ENCODE data around the gene DYNLT4. TPM values are rescaled to one million over a fixed set of nuclear protein-coding genes. Genes with fewer than 3 reads are reported as not detected.
"Not testable (repeated sequence)": the region's sequence is repeated elsewhere in the genome, so short reads cannot be mapped to it uniquely, and the experiment has no call there.

The DYNLT4 gene, protein sequence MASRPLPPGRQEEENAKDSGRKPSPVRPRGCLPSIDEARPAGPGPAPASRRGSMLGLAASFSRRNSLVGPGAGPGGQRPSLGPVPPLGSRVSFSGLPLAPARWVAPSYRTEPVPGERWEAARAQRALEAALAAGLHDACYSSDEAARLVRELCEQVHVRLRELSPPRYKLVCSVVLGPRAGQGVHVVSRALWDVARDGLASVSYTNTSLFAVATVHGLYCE
- 0.35 TPM for total RNA-seq
- long read RNA-seq: 0 reads

- intact Hi-C loops (cut with micrococcal nuclease): no loop called here
- ATAC-seq: no peak
- peak; percentile 28 for DNase-seq
Measured at GRCh38 chr1:44806704-44807363, at the start of gene DYNLT4. DYNLT4 (minus strand) TSS chr1:44807351; CDS start chr1:44806668, 683 bp downstream.

DNA sequence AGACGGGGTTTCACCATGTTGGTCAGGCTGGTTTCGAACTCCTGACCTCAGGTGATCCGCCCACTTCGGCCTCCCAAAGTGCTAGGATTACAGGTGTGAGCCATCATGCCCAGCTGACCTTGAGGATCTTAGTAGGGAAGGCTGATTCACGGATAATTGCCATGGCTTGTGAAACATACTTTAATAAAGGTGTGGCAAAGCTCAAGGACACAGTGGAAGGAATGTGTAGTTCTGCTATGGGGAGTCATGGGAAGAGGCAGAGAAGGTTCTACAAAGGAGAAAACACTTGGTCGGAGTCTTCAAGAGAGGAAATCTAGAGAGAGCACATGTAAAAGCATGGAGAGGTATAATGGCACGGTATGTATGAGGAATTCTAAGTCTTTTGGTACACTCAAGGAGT, 48.6 kb upstream of the DYNLT4 start:
- intact Hi-C loops (cut with micrococcal nuclease): no loop called here
- DNase-seq (no peak), ATAC-seq (no peak)

DNA sequence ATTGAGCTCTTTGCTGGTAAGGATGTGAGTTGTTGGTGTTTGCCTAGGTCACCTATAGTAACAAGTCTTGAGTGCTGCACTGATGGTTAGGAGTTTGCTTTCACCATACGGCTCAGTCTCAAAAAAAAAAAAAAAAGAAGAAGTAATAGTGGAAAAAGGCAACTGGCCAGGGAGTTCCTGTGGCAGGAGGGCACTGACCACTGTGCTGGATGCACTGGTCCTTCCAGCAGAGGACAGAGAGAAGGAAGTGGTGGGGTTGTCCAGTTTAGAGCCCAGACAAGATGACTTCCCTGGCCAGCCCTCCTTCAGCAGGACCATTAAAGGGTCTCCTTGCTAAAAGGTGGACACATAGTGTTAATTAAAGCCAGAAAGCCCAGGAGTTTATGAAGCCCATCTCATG, 47.8 kb upstream of the DYNLT4 start:
- no peak for ATAC-seq
- DNase-seq: no peak
- intact Hi-C loops (cut with micrococcal nuclease): no loop called here

GRCh38 chr1:44853201-44853600, 46.0 kb upstream of the DYNLT4 start:
- intact Hi-C loops (cut with micrococcal nuclease): no loop called here
- DNase-seq (no peak), ATAC-seq (no peak)

GRCh38 chr1:44851308-44851707, 44.2 kb upstream of the DYNLT4 start:
- intact Hi-C loops (cut with micrococcal nuclease): no loop called here
- ATAC-seq (no peak), DNase-seq (no peak)

GRCh38 chr1:44849575-44850132, 42.5 kb upstream of the DYNLT4 start:
- ATAC-seq: no peak
- intact Hi-C loops (cut with micrococcal nuclease): no loop called here
- DNase-seq: no peak

- ATAC-seq: peak; percentile 21
- intact Hi-C loops (cut with micrococcal nuclease): no loop called here
- DNase-seq: no peak
Measured at GRCh38 chr1:44848456-44849181, 41.5 kb upstream of the DYNLT4 start.

GRCh38 chr1:44847845-44848244, 40.7 kb upstream of the DYNLT4 start:
- intact Hi-C loops (cut with micrococcal nuclease): no loop called here
- ATAC-seq: no peak
- DNase-seq: no peak

- intact Hi-C loops (cut with micrococcal nuclease): no loop called here
- no peak for ATAC-seq
Measured at GRCh38 chr1:44846985-44847384, 39.8 kb upstream of the DYNLT4 start.

DNA sequence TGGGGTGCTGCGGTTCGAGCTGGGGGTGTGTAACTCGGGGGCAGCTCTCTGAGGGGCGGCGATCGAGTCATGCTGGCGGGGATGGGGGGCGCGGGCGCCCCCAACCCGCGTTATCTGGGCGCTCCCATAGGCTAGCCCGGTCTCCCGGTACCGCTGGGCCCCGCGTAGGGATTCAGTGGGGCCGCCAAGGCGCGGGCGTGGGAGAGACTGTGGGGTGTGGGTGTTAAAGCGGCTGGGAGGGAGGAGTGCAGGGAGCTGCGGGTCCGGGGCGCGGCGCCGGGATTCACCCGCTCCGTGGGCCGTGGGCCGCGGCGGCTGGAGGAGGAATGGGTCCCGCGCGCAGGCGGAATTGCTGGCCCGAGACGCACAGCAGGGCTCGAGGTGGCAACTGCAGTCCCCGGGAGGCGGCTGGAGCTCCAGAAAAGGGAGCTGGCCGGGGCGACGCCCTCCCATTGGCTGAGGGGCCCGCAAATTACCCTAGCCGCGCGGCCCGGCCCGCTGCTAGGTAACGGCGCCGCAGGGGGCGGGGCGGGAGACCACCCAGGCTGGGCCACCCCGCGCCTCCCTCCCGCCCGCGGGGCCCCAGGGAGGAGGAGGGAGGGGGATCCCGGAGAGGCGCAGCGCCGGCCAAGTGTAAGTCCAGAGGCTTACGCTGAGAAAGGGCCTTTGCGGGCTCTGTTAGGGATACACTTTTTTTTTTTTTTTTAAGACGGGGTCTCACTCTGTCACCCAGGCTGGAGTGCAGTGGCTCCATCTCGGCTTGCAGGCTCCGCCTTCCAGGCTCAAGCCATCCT, 35.9 kb upstream of the DYNLT4 start, which contains the start of gene PTCH2:
Gene PTCH2, minus strand, starts transcription at position 392 of the 794 bp plus-strand sequence. Its CDS starts 321 bp downstream, at position 71.
- ATAC-seq (peak; percentile 96), DNase-seq (peak; percentile 85)
- intact Hi-C loops (cut with micrococcal nuclease): no loop called here

More at GRCh38 chr1:44846985-44847384, 39.8 kb upstream of the DYNLT4 start:
- no peak for DNase-seq

DNA sequence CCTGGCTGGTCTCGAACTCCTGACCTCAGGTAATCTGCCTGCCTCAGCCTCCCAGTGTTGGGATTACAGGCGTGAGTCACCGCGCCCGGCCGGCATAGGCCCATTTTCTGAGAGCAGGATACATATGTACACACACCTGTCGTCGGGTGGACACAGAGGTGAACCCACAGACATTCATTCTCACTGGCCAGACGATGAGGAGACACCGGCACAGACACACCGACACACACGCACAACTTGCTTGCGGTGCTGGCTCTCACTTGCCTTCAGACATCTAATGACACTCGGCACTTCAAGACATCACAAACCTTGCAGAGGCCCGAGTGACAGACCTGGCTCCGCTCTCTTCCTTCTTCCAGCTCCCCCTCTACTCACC, 35.3 kb upstream of the DYNLT4 start:
- intact Hi-C loops (cut with micrococcal nuclease): no loop called here
- ATAC-seq: peak; percentile 7
- no peak for DNase-seq

DNA sequence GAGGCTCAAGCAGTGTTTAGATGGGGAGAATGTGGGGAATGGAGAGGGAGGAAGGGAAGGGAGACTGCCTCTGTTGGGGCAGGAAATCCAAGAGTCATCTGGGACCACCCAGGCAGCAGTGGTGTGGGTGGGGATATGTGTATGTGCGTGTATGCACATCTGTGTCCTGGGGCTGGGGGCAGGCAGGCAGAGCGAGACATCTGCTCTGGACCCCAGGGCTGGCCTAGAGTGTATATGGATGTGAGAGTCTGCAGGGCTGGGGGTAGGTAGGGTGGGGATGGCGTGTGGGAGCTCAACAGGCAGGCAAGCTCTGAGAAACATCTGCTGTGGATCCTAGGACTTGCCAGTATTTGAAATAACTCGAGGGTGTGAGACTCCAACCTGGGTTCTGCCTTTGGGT, 32.4 kb upstream of the DYNLT4 start:
- intact Hi-C loops (cut with micrococcal nuclease): no loop called here
- DNase-seq (no peak), ATAC-seq (no peak)

GRCh38 chr1:44838294-44838693, 31.1 kb upstream of the DYNLT4 start:
- intact Hi-C loops (cut with micrococcal nuclease); ATAC-seq; DNase-seq: not testable (repeated sequence)

DNA sequence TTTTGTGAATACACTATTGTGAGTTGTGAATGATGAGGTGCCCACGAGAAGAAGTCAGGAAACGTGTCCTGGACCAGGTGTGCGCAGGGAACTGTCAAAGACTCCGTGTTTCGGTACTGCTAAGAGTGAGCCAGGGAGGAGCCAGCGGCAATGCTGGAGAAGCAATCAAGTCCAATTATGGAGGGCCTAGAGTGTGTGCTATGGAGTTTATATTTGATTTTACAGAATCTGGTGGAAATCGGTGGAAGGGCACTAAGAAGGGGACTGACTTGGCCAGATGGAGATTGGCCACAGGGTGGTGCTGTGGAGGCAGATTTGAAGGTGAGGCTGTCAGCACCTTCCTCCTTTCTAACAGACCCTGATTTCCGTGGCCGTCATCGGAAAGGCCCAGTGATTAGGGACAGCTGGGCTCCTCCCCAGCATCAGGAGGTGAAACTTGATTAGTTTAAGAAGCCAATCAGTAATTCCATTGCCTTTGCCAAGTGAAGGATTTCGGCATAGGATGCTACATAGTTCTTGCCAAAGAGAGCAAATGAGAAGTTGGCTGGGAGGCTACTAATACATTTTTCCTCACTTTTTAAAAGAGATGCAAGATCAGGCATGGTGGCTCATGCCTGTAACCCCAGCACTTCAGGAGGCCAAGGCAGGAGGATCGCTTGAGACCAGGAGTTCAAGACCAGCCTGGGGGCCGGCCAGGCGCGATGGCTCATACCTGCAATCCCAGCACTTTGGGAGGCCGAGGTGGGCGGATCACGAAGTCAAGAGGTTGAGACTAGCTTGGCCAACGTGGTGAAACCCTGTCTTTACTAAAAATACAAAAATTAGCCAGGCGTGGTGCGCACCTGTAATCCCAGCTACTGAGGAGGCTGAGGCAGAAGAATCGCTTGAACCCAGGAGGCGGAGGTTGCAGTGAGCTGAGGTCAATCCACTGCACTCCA, 28.9 kb upstream of the DYNLT4 start:
- ATAC-seq: peak; percentile 87
- intact Hi-C loops (cut with micrococcal nuclease): no loop called here

GRCh38 chr1:44834328-44834727, 27.2 kb upstream of the DYNLT4 start:
- intact Hi-C loops (cut with micrococcal nuclease): no loop called here
- no peak for DNase-seq
- no peak for ATAC-seq

More for the DNA sequence above, 28.9 kb upstream of the DYNLT4 start:
- DNase-seq: peak; percentile 90

GRCh38 chr1:44832056-44832705, 25.0 kb upstream of the DYNLT4 start:
- intact Hi-C loops (cut with micrococcal nuclease): no loop called here
- DNase-seq (no peak), ATAC-seq (no peak)

DNA sequence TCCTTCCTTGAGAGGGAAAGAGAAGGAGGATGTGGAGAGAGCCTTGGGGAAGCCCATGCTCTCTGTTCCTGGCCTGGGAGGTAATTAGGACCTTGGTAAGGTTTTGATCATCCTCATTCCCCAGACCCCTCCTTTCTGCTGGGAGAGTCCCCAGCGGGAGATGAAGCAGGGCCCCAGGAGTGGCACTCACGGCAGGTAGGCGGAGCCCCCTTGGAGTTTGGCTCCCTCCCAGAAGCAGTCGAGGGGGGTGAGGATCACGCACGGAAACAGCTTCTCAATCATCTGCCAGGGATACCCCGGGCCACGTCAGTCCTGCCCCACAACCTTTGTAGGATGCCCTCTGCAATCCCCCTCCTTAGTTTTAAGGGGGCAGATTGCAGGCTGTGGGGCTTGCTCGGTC, 24.4 kb upstream of the DYNLT4 start:
- DNase-seq: no peak
- ATAC-seq: no peak
- intact Hi-C loops (cut with micrococcal nuclease): no loop called here

GRCh38 chr1:44830900-44831304, 23.8 kb upstream of the DYNLT4 start:
- intact Hi-C loops (cut with micrococcal nuclease): no loop called here
- no peak for DNase-seq
- ATAC-seq: no peak
